H9 (cell line): Measurements from ENCODE around the gene CMTM5. TPM values are rescaled to one million over a fixed set of nuclear protein-coding genes. Genes with fewer than 3 reads are reported as not detected.

Experiments
- DNase-seq: peaks from one replicate; pipeline ENCODE4 v3.0.0-alpha.2; 2017
- H2AFZ ChIP-seq: one replicate; pipeline ENCODE4 v1.6.1; 2013; ENCODE audit warnings: mild to moderate bottlenecking, low read length, control low read depth, moderate library complexity
- H2AK5ac ChIP-seq: 2 replicates; pipeline ENCODE4 v1.6.1; 2013; ENCODE audit warnings: low read length, control low read depth, mixed read lengths; ENCODE audit not compliant: insufficient read length
- H2BK120ac ChIP-seq: one replicate; pipeline ENCODE4 v1.6.1; 2013; ENCODE audit warnings: low read depth, mild to moderate bottlenecking, low read length, control low read depth, inconsistent platforms; ENCODE audit not compliant: poor library complexity, severe bottlenecking
- H2BK12ac ChIP-seq: 2 replicates; pipeline ENCODE4 v1.6.1; 2013; ENCODE audit warnings: low read length, control low read depth, mixed read lengths, low read depth; ENCODE audit not compliant: insufficient read length
- H2BK15ac ChIP-seq: 2 replicates; pipeline ENCODE4 v1.6.1; 2013; ENCODE audit warnings: low read depth, low read length, control low read depth
- H2BK20ac ChIP-seq: one replicate; pipeline ENCODE4 v1.6.1; 2013; ENCODE audit warnings: low read depth, mild to moderate bottlenecking, low read length, control low read depth, inconsistent platforms; ENCODE audit not compliant: poor library complexity, severe bottlenecking
- H2BK5ac ChIP-seq: 2 replicates; pipeline ENCODE4 v1.6.1; 2013; ENCODE audit warnings: low read length, control low read depth, mixed read lengths; ENCODE audit not compliant: insufficient read length
- H3K14ac ChIP-seq: 2 replicates; pipeline ENCODE4 v1.6.1; 2013; ENCODE audit warnings: low read length, control low read depth; ENCODE audit not compliant: insufficient read depth
- H3K18ac ChIP-seq: 2 replicates; pipeline ENCODE4 v1.6.1; 2013; ENCODE audit warnings: low read depth, mild to moderate bottlenecking, mixed read lengths, low read length, control low read depth; ENCODE audit not compliant: insufficient read length
- H3K23ac ChIP-seq: 2 replicates; pipeline ENCODE4 v1.6.1; 2013; ENCODE audit warnings: low read length, control low read depth, mixed read lengths, low read depth; ENCODE audit not compliant: insufficient read length
- H3K23me2 ChIP-seq: 2 replicates; pipeline ENCODE4 v1.6.1; 2013; ENCODE audit warnings: low read depth, mild to moderate bottlenecking, mixed read lengths, low read length, control low read depth; ENCODE audit not compliant: insufficient read length, poor library complexity, severe bottlenecking
- H3K27ac ChIP-seq: 2 replicates; pipeline ENCODE4 v1.5.1; 2013; ENCODE audit warnings: low read length, control low read depth, mixed read lengths, low read depth; ENCODE audit not compliant: insufficient read length
- H3K27me3 ChIP-seq: 2 replicates; pipeline ENCODE4 v1.6.1; 2013; ENCODE audit warnings: low read length, control low read depth, inconsistent platforms; ENCODE audit not compliant: insufficient read depth
- H3K4ac ChIP-seq: 2 replicates; pipeline ENCODE4 v1.6.1; 2013; ENCODE audit warnings: low read depth, mild to moderate bottlenecking, control low read depth, inconsistent platforms, low read length, moderate library complexity
- H3K4me1 ChIP-seq: 2 replicates; pipeline ENCODE4 v1.6.1; 2013; ENCODE audit warnings: low read length, control low read depth, inconsistent platforms; ENCODE audit not compliant: insufficient read depth
- H3K4me2 ChIP-seq: 2 replicates; pipeline ENCODE4 v1.6.1; 2013; ENCODE audit warnings: low read length, control low read depth, mixed read lengths; ENCODE audit not compliant: insufficient read length, insufficient read depth
- H3K56ac ChIP-seq: 2 replicates; pipeline ENCODE4 v1.6.1; 2013; ENCODE audit warnings: low read depth, mild to moderate bottlenecking, mixed read lengths, low read length, control low read depth; ENCODE audit not compliant: insufficient read length
- H3K79me1 ChIP-seq: 2 replicates; pipeline ENCODE4 v1.6.1; 2013; ENCODE audit warnings: low read depth, mild to moderate bottlenecking, moderate library complexity, low read length, control low read depth, inconsistent platforms; ENCODE audit not compliant: insufficient read depth, poor library complexity, severe bottlenecking
- H3K79me2 ChIP-seq: 2 replicates; pipeline ENCODE4 v1.6.1; 2013; ENCODE audit warnings: low read length, control low read depth, inconsistent platforms; ENCODE audit not compliant: insufficient read depth
- H3K9ac ChIP-seq: 2 replicates; pipeline ENCODE4 v1.6.1; 2013; ENCODE audit warnings: low read length, control low read depth, mixed read lengths; ENCODE audit not compliant: insufficient read length; ENCODE audit errors: extremely low read depth
- H3K9me3 ChIP-seq: one replicate; pipeline ENCODE4 v1.6.1; 2013; ENCODE audit warnings: low read depth, low read length, inconsistent platforms; ENCODE audit not compliant: control insufficient read depth
- H3T11ph ChIP-seq: one replicate; pipeline ENCODE4 v1.6.1; 2013; ENCODE audit warnings: mild to moderate bottlenecking, low read length, control low read depth, inconsistent platforms
- H4K20me1 ChIP-seq: one replicate; pipeline ENCODE4 v1.6.1; 2013; ENCODE audit not compliant: control insufficient read depth, insufficient read length, insufficient read depth
- H4K5ac ChIP-seq: 2 replicates; pipeline ENCODE4 v1.6.1; 2013; ENCODE audit warnings: low read depth, mild to moderate bottlenecking, mixed read lengths, low read length, control low read depth; ENCODE audit not compliant: insufficient read length
- H4K8ac ChIP-seq: replicated peaks from 2 replicates; pipeline ENCODE4 v1.6.1; 2013; ENCODE audit warnings: low read length, control low read depth, mixed read lengths, low read depth; ENCODE audit not compliant: insufficient read length
- H4K91ac ChIP-seq: 2 replicates; pipeline ENCODE4 v1.6.1; 2013; ENCODE audit warnings: low read depth, mild to moderate bottlenecking, moderate library complexity, mixed read lengths, low read length, control low read depth; ENCODE audit not compliant: insufficient read length
- H3K27ac Mint-ChIP-seq, 3 experiments: 2 replicates in 2 of 3; 3 replicates in 1 of 3; pipeline ENCODE4 v1.8.0; 2020 to 2021; ENCODE audit warnings: mixed read lengths in 3 of 3, mild to moderate bottlenecking in 1 of 3, moderate library complexity in 1 of 3
- H3K27me3 Mint-ChIP-seq: 2 replicates; pipeline ENCODE4 v1.8.0; 2021; ENCODE audit warnings: low read depth, mild to moderate bottlenecking, moderate library complexity, mixed read lengths
- H3K36me3 Mint-ChIP-seq, 3 experiments: 2 replicates in 2 of 3; 3 replicates in 1 of 3; pipeline ENCODE4 v1.8.0; 2020 to 2021; ENCODE audit warnings: low read depth in 3 of 3, mixed read lengths in 3 of 3; ENCODE audit not compliant: insufficient read depth in 1 of 3
- H3K4me1 Mint-ChIP-seq, 2 experiments: 2 replicates each; pipeline ENCODE4 v1.8.0; 2020; ENCODE audit warnings: mixed read lengths in 2 of 2
- H3K4me3 Mint-ChIP-seq, 2 experiments: 2 replicates in 1 of 2; 3 replicates in 1 of 2; pipeline ENCODE4 v1.8.0; 2020 to 2021; ENCODE audit warnings: mild to moderate bottlenecking in 2 of 2, mixed read lengths in 2 of 2, moderate library complexity in 1 of 2
- H3K9me3 Mint-ChIP-seq, 2 experiments: 2 replicates in 1 of 2; 3 replicates in 1 of 2; pipeline ENCODE4 v1.8.0; 2020; ENCODE audit warnings: mild to moderate bottlenecking in 2 of 2, mixed read lengths in 2 of 2, moderate library complexity in 1 of 2
- WGBS: extraction: QIAGEN DNeasy Blood & Tissue Kit; methylation state at CpG from one replicate; pipeline ENCODE4 v1.1.7; 2013; ENCODE audit warnings: missing lambda C conversion rate, low lambda C conversion rate, mixed read lengths; ENCODE audit not compliant: insufficient read length; ENCODE audit errors: extremely low coverage; 5-methylcytosine and 5-hydroxymethylcytosine counted together
- total RNA-seq: library from RNA; stranded (reverse); gene quantifications from 2 replicates; pipeline ENCODE4 v1.2.1, GENCODE V29; 2021
- TF ChIP-seq, protein P1 (sequence below): fragments of 200-600 bp; sonication (generic); conservative IDR thresholded peaks from 3 replicates; pipeline ENCODE4 v1.8.0; 2021; ENCODE audit warnings: antibody characterized with exemption, mild to moderate bottlenecking

Gene CMTM5
- total RNA-seq, 1 experiment from 2014 or later: not detected

DNA sequence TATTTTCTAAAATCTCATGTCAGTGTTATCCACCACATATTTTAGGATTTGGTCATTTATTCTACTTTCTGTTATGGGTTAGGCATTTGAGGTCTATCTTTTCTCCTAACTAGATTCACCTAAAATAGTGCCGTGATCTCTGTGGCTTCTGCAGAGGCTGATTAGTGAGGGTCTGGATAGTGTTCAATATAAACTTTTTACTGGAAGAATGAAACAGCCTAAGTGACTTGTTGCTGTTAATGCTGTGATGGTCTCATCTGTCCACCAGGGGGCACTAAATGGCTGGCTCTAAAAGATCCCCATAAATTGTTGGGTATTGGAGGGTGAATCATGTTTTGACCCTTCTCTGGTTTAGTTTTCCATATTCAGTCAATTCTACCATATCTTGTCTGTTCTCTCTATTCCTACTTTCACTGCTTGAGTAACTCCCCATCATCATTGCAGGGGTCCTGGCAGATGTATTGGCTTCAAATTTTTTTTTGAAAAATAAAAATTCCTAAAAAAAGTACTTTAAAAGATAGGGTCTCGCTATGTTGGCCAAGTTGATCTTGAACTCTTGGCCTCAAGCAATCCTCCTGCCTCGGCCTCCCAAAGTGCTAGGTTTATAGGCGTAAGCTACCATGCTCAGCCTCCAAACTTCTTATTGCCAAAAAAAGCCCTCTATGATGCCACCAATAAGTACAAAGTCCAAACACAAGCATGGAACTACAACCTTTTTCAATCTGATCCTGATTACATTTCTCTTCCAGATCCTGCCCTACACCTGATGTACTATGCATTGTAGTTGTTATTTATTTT, 48.7 kb upstream of the CMTM5 start:
- no CpG with 5 or more reads among the region's 4 CpGs for WGBS
- H3K36me3 Mint-ChIP-seq: peaks cover 17 to 32% (median 31%) of the 10 kb centered on the region in 3 experiments
- peaks cover 2% of the 10 kb centered on the region; the same call in 1 of the 2 replicates for H3K27me3 Mint-ChIP-seq
- Histone ChIP-seq H4K5ac (no peak overlapping the region), H2BK5ac (no peak overlapping the region), H3K4me1 (no peaks in the 10 kb centered on the region), H3K14ac (no peak overlapping the region), H3K4me2 (no peak overlapping the region), H2AFZ (no peak overlapping the region), H4K20me1 (no peaks in the 10 kb centered on the region), H3K9ac (no peak overlapping the region), H2BK120ac (no peak overlapping the region), H3K79me2 (no peaks in the 10 kb centered on the region), H2BK20ac (no peak overlapping the region), H4K91ac (no peak overlapping the region), H3T11ph (no peak overlapping the region), H4K8ac (no peak overlapping the region), H3K27me3 (no peaks in the 10 kb centered on the region), H3K9me3 (no peaks in the 10 kb centered on the region), H3K4ac (no peak overlapping the region), H3K27ac (no peak overlapping the region), H3K79me1 (no peaks in the 10 kb centered on the region), H2BK15ac (no peak overlapping the region), H3K56ac (no peak overlapping the region), H2BK12ac (no peak overlapping the region), H3K23ac (no peak overlapping the region), H3K18ac (no peak overlapping the region), H3K23me2 (no peaks in the 10 kb centered on the region), H2AK5ac (no peak overlapping the region)
- no peak overlapping the region for H3K4me3 Mint-ChIP-seq
- peak; percentile 62 for DNase-seq
- H3K27ac Mint-ChIP-seq: no peak overlapping the region
- TF ChIP-seq, protein P1, sequence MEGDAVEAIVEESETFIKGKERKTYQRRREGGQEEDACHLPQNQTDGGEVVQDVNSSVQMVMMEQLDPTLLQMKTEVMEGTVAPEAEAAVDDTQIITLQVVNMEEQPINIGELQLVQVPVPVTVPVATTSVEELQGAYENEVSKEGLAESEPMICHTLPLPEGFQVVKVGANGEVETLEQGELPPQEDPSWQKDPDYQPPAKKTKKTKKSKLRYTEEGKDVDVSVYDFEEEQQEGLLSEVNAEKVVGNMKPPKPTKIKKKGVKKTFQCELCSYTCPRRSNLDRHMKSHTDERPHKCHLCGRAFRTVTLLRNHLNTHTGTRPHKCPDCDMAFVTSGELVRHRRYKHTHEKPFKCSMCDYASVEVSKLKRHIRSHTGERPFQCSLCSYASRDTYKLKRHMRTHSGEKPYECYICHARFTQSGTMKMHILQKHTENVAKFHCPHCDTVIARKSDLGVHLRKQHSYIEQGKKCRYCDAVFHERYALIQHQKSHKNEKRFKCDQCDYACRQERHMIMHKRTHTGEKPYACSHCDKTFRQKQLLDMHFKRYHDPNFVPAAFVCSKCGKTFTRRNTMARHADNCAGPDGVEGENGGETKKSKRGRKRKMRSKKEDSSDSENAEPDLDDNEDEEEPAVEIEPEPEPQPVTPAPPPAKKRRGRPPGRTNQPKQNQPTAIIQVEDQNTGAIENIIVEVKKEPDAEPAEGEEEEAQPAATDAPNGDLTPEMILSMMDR: peak; percentile 93
- H3K4me1 Mint-ChIP-seq: peaks cover 1 to 4% of the 10 kb centered on the region in 2 experiments
- no peaks in the 10 kb centered on the region for H3K9me3 Mint-ChIP-seq
